ENCODE measurements around the gene CFAP73. TPM values are rescaled to one million over a fixed set of nuclear protein-coding genes. Genes with fewer than 3 reads are reported as not detected.

The CFAP73 gene
- total and polyA plus RNA-seq, 7 donors, result 0.42 to 0.60 (median 0.46) TPM; not detected in 4

DNA sequence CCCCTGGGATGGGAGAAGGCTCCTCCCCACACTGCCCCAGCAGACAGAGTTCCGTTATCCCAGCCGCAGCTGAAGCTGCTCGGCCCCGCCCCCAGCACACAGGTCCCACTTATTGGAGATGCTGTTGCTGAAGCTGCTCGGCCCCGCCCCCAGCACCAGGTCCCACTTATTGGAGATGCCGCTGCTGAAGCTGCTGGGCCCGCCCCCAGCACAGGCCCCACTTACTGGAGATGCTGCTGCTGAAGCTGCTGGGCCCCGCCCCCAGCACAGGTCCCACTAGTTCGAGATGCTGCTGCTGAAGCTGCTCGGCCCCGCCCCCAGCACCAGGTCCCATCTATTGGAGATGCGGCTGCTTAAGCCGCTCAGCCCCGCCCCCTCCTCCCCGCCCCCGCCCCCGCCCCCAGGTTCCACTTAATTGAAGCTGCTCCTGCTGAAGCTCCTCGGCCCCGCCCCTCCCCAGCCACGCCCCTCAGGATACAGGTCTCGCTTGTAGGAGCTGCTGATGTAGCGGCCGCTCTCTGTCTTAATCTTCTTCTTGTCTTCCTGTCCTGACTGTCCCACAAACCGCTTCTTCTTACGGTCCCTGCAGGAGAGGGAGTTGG is 12.0 kb downstream of the CFAP73 start:
- peaks cover 0 to 10% (median 0%) of the 10 kb centered on the region in 3 donors for H3K27me3 ChIP-seq
- H3K36me3 ChIP-seq, result peaks cover 44 to 92% (median 68%) of the 10 kb centered on the region in 4 donors
- no peaks in the 10 kb centered on the region for H3K9me3 ChIP-seq
- H3K27ac ChIP-seq, result no peak overlapping the region
- no peak for DNase-seq
- WGBS, 2 donors, result 72 to 75% methylated on average over 26 of the region's 26 CpGs
- H3K4me1 ChIP-seq, result peaks cover 0 to 5% (median 0%) of the 10 kb centered on the region in 4 donors
- no peak overlapping the region for H3K4me3 ChIP-seq
- intact Hi-C loops (cut with DNase I), result no loop called here
- no peak for TF ChIP-seq EP300 (IDR thresholded peaks at IDR 0.05)
- TF ChIP-seq POLR2AphosphoS5 (IDR thresholded peaks at IDR 0.05), result no peak
- TF ChIP-seq, protein P1, sequence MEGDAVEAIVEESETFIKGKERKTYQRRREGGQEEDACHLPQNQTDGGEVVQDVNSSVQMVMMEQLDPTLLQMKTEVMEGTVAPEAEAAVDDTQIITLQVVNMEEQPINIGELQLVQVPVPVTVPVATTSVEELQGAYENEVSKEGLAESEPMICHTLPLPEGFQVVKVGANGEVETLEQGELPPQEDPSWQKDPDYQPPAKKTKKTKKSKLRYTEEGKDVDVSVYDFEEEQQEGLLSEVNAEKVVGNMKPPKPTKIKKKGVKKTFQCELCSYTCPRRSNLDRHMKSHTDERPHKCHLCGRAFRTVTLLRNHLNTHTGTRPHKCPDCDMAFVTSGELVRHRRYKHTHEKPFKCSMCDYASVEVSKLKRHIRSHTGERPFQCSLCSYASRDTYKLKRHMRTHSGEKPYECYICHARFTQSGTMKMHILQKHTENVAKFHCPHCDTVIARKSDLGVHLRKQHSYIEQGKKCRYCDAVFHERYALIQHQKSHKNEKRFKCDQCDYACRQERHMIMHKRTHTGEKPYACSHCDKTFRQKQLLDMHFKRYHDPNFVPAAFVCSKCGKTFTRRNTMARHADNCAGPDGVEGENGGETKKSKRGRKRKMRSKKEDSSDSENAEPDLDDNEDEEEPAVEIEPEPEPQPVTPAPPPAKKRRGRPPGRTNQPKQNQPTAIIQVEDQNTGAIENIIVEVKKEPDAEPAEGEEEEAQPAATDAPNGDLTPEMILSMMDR (IDR thresholded peaks at IDR 0.05), result no peak
- TF ChIP-seq POLR2A (IDR thresholded peaks at IDR 0.05), result no peak

- no peak overlapping the region for H3K4me3 ChIP-seq
- 91 to 92% methylated on average over 25 of the region's 25 CpGs for WGBS, 2 donors
- peaks cover 50 to 100% (median 74%) of the 10 kb centered on the region in 4 donors for H3K36me3 ChIP-seq
- H3K27me3 ChIP-seq, result peaks cover 0 to 10% (median 0%) of the 10 kb centered on the region in 3 donors
- TF ChIP-seq, protein P1 (IDR thresholded peaks at IDR 0.05), result no peak
- TF ChIP-seq POLR2AphosphoS5 (IDR thresholded peaks at IDR 0.05) (no peak), POLR2A (IDR thresholded peaks at IDR 0.05) (no peak), EP300 (IDR thresholded peaks at IDR 0.05) (no peak)
- DNase-seq, result no peak
- no peak overlapping the region for H3K27ac ChIP-seq
- no peaks in the 10 kb centered on the region for H3K9me3 ChIP-seq
- H3K4me1 ChIP-seq, result peaks cover 0 to 5% (median 0%) of the 10 kb centered on the region in 4 donors
- intact Hi-C loops (cut with DNase I), result no loop called here
Measured at GRCh38 chr12:113162102-113163029, 12.8 kb downstream of the CFAP73 start.

- TF ChIP-seq, protein P1 (IDR thresholded peaks at IDR 0.05), result no peak
- TF ChIP-seq POLR2A (IDR thresholded peaks at IDR 0.05) (no peak), EP300 (IDR thresholded peaks at IDR 0.05) (no peak), POLR2AphosphoS5 (IDR thresholded peaks at IDR 0.05) (no peak)
- H3K27me3 ChIP-seq, result peaks cover 0 to 10% (median 0%) of the 10 kb centered on the region in 3 donors
- intact Hi-C loops (cut with DNase I), result no loop called here
- H3K4me1 ChIP-seq, result peaks cover 0 to 5% (median 0%) of the 10 kb centered on the region in 4 donors
- H3K4me3 ChIP-seq, result no peak overlapping the region
- no peaks in the 10 kb centered on the region for H3K9me3 ChIP-seq
- DNase-seq, result no peak
- H3K36me3 ChIP-seq, result peaks cover 55 to 100% (median 77%) of the 10 kb centered on the region in 4 donors
- H3K27ac ChIP-seq, result no peak overlapping the region
- WGBS, 2 donors, result 98% methylated on average over 12 of the region's 12 CpGs
Measured at GRCh38 chr12:113163030-113163360, 13.5 kb downstream of the CFAP73 start.

- TF ChIP-seq EP300 (IDR thresholded peaks at IDR 0.05), result no peak
- no peak for TF ChIP-seq POLR2A (IDR thresholded peaks at IDR 0.05)
- no peak for TF ChIP-seq POLR2AphosphoS5 (IDR thresholded peaks at IDR 0.05)
- TF ChIP-seq, protein P1 (IDR thresholded peaks at IDR 0.05), result no peak
- no peaks in the 10 kb centered on the region for H3K9me3 ChIP-seq
- H3K27me3 ChIP-seq, result peaks cover 0 to 6% (median 0%) of the 10 kb centered on the region in 3 donors
- no peak overlapping the region for H3K27ac ChIP-seq
- peaks cover 58 to 100% (median 80%) of the 10 kb centered on the region in 4 donors for H3K36me3 ChIP-seq
- 96 to 97% methylated on average over 13 of the region's 13 CpGs for WGBS, 2 donors
- intact Hi-C loops (cut with DNase I), result no loop called here
- no peak overlapping the region for H3K4me3 ChIP-seq
- DNase-seq, result no peak
- H3K4me1 ChIP-seq, result peaks cover 0 to 5% (median 0%) of the 10 kb centered on the region in 4 donors
Measured at GRCh38 chr12:113164014-113164413, 14.5 kb downstream of the CFAP73 start.

Measured in sigmoid colon (tissue), 7 donors.